C4-2B (cell line): ENCODE measurements around the gene SIGLEC11.

Experiments
- CTCF ChIP-seq: fragments of 450-650 bp; conservative IDR thresholded peaks from 2 replicates; pipeline ENCODE4 v1.5.1; 2017; ENCODE audit warnings: mild to moderate bottlenecking
- ZFX ChIP-seq: fragments of 450-650 bp; IDR thresholded peaks from 2 replicates; pipeline ENCODE4 v1.6.1; 2017

DNA sequence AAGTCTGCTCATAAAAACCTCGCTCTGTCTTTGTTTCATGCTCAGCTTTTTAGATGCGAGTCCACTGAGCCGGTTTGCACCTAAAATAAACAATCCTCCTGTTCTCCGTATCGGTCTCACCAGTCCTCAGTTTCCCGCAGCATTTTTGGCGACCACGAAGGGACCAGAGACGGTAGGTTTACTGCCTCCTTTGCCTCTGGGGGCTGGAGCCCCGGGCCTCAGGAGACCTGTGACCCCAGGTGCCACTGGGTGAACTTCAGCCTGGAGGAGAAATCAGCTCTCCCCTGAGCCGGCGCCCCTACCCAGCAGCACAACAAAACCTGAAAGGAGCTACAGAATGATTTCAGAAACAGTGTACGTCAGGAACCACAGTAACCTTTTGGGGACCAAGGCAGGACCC is 8.1 kb downstream of the SIGLEC11 start:
- TF ChIP-seq CTCF (no peak), ZFX (no peak)
